Ishikawa (cell line): ENCODE measurements around the gene ZNF619.

Experiments used
- CEBPB ChIP-seq: IDR thresholded peaks from 2 replicates; pipeline ENCODE4 v1.6.1; 2012
- CREB1 ChIP-seq: IDR thresholded peaks from 2 replicates; pipeline ENCODE4 v1.6.1; 2012; ENCODE audit warnings: low read depth
- EGR1 ChIP-seq: IDR thresholded peaks from 2 replicates; pipeline ENCODE4 v1.6.1; 2012
- EP300 ChIP-seq: IDR thresholded peaks from 2 replicates; pipeline ENCODE4 v1.6.1; 2012; ENCODE audit warnings: borderline replicate concordance
- FOXM1 ChIP-seq: IDR thresholded peaks from 2 replicates; pipeline ENCODE4 v1.6.1; 2012; ENCODE audit warnings: low read depth, borderline replicate concordance
- NFIC ChIP-seq: IDR thresholded peaks from 2 replicates; pipeline ENCODE4 v1.6.1; 2012
- RAD21 ChIP-seq: IDR thresholded peaks from 2 replicates; pipeline ENCODE4 v1.6.1; 2012; ENCODE audit warnings: low read depth
- TAF1 ChIP-seq: IDR thresholded peaks from 2 replicates; pipeline ENCODE4 v1.6.1; 2012; ENCODE audit warnings: low read depth, mild to moderate bottlenecking
- TCF12 ChIP-seq: IDR thresholded peaks from 2 replicates; pipeline ENCODE4 v1.6.1; 2012; ENCODE audit warnings: low read depth
- TEAD4 ChIP-seq: IDR thresholded peaks from 2 replicates; pipeline ENCODE4 v1.6.1; 2012
- YY1 ChIP-seq: IDR thresholded peaks from 2 replicates; pipeline ENCODE4 v1.6.1; 2012; ENCODE audit warnings: low read depth
- ZBTB7A ChIP-seq: IDR thresholded peaks from 2 replicates; pipeline ENCODE4 v1.6.1; 2012; ENCODE audit warnings: low read depth
- TF ChIP-seq, protein P1 (sequence below): IDR thresholded peaks from 2 replicates; pipeline ENCODE4 v1.6.1; 2012
- TF ChIP-seq, protein P2 (sequence below): IDR thresholded peaks from 2 replicates; pipeline ENCODE4 v1.6.1; 2012; ENCODE audit warnings: low read depth, mild to moderate bottlenecking
- TF ChIP-seq, protein P3 (sequence below): IDR thresholded peaks from 2 replicates; pipeline ENCODE4 v1.6.1; 2012

The ZNF619 gene

DNA sequence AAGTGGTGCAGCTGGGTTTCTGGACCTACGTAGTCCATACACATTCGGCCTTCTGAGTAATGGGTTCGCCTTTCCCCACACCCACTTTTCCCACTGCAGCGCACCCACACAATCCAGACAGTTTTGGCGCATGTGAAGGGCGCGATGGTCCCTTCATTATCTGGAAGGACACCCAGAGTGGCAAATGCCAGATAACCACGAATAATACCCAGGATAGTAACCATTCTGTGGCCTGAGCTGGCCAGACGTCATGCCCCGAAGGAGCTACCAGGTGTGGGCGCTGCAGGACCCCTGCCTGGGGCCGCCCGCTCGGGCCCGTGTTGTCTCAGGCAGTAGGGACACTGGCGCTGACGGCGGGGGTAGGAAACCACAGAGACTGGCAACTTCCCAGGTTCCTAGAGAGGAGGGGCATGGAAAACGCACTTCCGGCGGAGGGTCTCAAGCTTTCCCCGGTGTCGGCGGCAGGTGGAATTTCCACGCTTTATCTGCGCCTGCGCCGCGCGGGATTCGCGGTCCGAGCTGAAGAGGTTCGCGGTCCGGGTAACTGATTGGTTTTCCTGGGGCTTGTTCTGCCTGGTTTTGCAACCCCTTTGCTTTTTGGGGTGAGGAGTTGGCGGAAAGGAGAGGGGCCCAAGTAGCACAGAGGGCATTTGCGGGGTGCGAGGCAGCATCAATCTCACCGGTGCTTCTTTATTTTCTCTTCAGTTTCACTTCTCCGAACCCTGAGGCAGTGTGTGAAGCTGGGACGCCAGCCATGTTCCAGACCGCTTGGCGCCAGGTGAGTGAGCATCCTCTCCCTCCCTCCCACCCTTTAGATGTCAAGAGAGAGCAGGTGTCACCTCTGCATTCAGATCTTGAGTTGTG lies 28.9 kb downstream of the ZNF619 start, which contains the start of gene ZNF620:
ZNF620 (plus strand) TSS at position 441 of the 864 bp plus-strand sequence; CDS start at position 755, 314 bp downstream.
- TF ChIP-seq YY1 (0 out of 2 replicates have a peak, but pooled peaks have one; percentile 10), ZBTB7A (peak; percentile 73; the same call in 1 of the 2 replicates), EP300 (no peak), CREB1 (0 out of 2 replicates have a peak, but pooled peaks have one; percentile 22), TEAD4 (peak; percentile 17; the same call in 1 of the 2 replicates), FOXM1 (no peak), TCF12 (peak; percentile 63; the same call in 1 of the 2 replicates), CEBPB (no peak), TAF1 (peak; percentile 79), NFIC (peak; percentile 68), EGR1 (peak; percentile 24; the same call in 1 of the 2 replicates), RAD21 (0 out of 2 replicates have a peak, but pooled peaks have one; percentile 14)
- TF ChIP-seq, protein P1, sequence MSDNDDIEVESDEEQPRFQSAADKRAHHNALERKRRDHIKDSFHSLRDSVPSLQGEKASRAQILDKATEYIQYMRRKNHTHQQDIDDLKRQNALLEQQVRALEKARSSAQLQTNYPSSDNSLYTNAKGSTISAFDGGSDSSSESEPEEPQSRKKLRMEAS: peak; percentile 57
- TF ChIP-seq, protein P2, sequence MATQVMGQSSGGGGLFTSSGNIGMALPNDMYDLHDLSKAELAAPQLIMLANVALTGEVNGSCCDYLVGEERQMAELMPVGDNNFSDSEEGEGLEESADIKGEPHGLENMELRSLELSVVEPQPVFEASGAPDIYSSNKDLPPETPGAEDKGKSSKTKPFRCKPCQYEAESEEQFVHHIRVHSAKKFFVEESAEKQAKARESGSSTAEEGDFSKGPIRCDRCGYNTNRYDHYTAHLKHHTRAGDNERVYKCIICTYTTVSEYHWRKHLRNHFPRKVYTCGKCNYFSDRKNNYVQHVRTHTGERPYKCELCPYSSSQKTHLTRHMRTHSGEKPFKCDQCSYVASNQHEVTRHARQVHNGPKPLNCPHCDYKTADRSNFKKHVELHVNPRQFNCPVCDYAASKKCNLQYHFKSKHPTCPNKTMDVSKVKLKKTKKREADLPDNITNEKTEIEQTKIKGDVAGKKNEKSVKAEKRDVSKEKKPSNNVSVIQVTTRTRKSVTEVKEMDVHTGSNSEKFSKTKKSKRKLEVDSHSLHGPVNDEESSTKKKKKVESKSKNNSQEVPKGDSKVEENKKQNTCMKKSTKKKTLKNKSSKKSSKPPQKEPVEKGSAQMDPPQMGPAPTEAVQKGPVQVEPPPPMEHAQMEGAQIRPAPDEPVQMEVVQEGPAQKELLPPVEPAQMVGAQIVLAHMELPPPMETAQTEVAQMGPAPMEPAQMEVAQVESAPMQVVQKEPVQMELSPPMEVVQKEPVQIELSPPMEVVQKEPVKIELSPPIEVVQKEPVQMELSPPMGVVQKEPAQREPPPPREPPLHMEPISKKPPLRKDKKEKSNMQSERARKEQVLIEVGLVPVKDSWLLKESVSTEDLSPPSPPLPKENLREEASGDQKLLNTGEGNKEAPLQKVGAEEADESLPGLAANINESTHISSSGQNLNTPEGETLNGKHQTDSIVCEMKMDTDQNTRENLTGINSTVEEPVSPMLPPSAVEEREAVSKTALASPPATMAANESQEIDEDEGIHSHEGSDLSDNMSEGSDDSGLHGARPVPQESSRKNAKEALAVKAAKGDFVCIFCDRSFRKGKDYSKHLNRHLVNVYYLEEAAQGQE: no peak
- TF ChIP-seq, protein P3, sequence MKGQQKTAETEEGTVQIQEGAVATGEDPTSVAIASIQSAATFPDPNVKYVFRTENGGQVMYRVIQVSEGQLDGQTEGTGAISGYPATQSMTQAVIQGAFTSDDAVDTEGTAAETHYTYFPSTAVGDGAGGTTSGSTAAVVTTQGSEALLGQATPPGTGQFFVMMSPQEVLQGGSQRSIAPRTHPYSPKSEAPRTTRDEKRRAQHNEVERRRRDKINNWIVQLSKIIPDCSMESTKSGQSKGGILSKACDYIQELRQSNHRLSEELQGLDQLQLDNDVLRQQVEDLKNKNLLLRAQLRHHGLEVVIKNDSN: no peak; the same call in 1 of the 2 replicates

DNA sequence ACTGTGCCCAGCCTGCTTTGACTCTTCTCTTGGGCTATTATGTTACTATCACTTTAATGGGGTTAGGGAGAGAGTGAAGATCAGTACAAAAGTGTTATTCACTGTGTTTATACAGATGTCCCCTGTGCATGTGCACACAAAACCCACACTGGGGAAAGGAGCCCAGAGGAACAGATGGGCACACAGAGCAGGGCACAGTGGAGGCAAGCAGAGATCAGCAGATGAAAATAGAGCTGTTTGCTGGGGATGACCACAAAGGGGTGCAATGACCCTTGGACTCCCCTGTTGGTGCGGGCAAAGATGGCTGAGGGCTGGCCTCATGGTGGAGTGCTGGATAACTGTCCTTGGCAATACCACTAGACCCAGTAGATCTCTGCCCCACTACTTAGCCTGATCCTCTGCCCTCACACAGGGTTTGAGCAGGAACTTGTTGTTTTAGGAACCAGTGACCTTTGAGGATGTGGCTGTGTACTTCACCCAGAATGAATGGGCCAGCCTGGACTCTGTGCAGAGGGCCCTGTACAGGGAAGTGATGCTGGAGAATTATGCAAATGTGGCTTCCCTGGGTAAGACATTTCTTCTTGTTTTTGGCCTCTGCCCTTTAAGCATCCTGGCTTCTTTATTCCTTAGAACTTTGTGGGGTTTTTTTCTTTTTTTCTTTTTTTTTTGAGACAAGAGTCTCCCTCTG lies 34.3 kb downstream of the ZNF619 start:
- TF ChIP-seq EGR1 (no peak), EP300 (no peak), CREB1 (no peak), NFIC (no peak), ZBTB7A (no peak), YY1 (no peak), TEAD4 (no peak)
- TF ChIP-seq, protein P3: no peak
- TF ChIP-seq, protein P1: no peak

DNA sequence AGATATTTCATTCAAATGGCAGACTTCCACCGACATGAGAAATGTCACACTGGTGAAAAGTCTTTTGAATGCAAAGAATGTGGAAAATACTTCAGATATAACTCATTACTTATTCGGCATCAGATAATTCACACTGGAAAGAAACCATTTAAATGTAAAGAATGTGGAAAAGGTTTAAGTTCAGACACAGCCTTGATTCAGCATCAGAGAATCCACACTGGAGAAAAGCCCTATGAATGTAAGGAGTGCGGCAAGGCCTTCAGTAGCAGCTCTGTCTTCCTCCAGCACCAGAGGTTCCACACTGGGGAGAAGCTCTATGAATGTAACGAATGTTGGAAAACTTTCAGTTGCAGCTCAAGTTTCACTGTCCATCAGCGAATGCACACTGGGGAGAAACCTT lies 39.3 kb downstream of the ZNF619 start:
- TF ChIP-seq EGR1: no peak
- TF ChIP-seq FOXM1: no peak
- TF ChIP-seq, protein P3: no peak
- TF ChIP-seq, protein P2: no peak
- TF ChIP-seq YY1: no peak
- TF ChIP-seq, protein P1: no peak
- TF ChIP-seq CREB1: no peak
- TF ChIP-seq EP300: no peak
- no peak for TF ChIP-seq CEBPB
- TF ChIP-seq RAD21: no peak
- no peak for TF ChIP-seq ZBTB7A
- no peak for TF ChIP-seq TCF12
- no peak for TF ChIP-seq TEAD4
- no peak for TF ChIP-seq NFIC
- TF ChIP-seq TAF1: no peak

DNA sequence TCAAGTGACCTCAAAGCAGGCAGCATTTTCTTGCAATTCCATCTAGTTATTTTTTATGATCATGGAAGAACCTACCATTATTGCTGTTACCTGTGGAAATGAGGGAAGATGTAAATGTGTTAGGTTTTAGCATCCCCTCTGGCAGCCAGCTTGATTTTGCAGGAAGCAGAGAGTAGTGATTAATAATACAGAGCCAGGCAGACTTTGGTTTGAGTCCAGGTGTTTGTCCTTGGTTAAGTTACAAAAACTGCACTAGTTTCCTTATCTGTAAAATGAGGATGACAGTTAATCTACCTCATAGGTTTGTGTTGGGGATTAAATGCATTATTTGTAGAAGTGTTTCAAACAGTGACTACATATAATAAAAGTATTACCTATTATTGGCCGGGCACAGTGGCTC lies 41.1 kb downstream of the ZNF619 start:
- TF ChIP-seq CEBPB (no peak), RAD21 (no peak), EGR1 (no peak), CREB1 (no peak), TAF1 (no peak), TCF12 (no peak)
